ENCODE data around the gene VPS37C.

- TF ChIP-seq CTCF (IDR thresholded peaks at IDR 0.05 in 8 of 11, conservative IDR thresholded peaks at IDR 0.05 in 3 of 11) (no peak), POLR2A (IDR thresholded peaks at IDR 0.05) (no peak), POLR2AphosphoS5 (IDR thresholded peaks at IDR 0.05) (no peak)
Observed at GRCh38 chr11:61140416-61140815, 20.8 kb downstream of the VPS37C start.
